HG02588 (cell line): Measurements from ENCODE around the gene RCN2.
A peak's percentile ranks its signal among the peaks of the same experiment; 100 is the strongest.
"Not testable (repeated sequence)": the region's sequence is repeated elsewhere in the genome, so short reads cannot be mapped to it uniquely, and the experiment has no call there.

ENCODE experiments used
- ATAC-seq: cut with Tn5 transposase; IDR thresholded peaks from one replicate; pipeline ENCODE4 v1.9.1; 2021; ENCODE audit warnings: mild to moderate bottlenecking, moderate library complexity; ENCODE audit not compliant: unreplicated experiment

The RCN2 gene, protein sequence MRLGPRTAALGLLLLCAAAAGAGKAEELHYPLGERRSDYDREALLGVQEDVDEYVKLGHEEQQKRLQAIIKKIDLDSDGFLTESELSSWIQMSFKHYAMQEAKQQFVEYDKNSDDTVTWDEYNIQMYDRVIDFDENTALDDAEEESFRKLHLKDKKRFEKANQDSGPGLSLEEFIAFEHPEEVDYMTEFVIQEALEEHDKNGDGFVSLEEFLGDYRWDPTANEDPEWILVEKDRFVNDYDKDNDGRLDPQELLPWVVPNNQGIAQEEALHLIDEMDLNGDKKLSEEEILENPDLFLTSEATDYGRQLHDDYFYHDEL

DNA sequence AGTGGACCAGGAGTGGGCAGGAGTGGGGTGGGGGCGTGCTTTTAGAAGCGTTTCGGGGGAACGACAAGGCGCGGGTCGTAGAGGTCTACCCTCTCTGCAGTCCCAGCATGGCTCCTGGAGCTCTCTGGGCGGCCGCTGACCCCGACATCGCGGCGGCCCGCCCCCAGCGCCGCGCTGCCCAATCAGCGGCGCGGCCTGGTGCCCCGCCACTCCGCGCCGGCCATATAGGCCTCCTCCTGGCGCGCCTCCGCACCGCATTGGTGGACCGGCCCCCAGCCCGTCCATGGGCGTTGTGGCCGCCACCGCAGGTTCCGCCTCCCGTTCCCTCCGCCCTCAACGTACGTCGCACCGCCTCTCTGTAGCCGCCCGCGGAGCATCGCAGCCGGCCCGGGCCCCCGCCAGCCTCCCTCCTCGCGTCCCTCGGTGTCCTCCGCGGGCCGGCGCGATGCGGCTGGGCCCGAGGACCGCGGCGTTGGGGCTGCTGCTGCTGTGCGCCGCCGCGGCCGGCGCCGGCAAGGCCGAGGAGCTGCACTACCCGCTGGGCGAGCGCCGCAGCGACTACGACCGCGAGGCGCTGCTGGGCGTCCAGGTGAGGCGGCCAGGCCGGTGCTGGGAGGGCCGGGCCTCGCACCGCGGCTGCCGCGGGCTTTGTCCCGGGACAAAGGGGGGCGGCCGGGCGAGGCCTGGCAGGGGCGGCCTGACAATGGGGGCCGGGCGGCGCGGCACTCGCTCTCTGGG lies at the start of gene RCN2:
TSS of gene RCN2 (plus strand) at position 353 of the 738 bp plus-strand sequence. CDS start at position 446, 93 bp downstream.
- ATAC-seq = peak; percentile 98

DNA sequence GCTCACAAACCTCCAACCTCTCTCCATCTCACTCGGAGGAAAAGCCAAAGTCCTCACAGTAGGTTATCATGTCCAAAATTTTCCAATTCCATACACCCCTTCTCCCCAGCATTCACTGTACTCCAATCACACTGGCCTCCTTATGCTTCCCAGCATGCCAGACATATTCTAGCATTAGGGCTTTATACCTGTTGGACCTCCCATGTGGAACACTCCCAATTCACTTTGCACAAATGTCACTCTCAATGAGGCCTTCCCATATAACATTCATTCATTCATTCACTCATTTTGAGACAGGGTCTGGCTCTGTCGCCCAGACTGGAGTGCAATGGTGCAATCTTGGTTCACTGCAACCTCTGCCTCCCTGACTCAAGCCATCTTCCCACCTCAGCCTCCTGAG lies 46.3 kb upstream of the RCN2 start:
- no peak for ATAC-seq

DNA sequence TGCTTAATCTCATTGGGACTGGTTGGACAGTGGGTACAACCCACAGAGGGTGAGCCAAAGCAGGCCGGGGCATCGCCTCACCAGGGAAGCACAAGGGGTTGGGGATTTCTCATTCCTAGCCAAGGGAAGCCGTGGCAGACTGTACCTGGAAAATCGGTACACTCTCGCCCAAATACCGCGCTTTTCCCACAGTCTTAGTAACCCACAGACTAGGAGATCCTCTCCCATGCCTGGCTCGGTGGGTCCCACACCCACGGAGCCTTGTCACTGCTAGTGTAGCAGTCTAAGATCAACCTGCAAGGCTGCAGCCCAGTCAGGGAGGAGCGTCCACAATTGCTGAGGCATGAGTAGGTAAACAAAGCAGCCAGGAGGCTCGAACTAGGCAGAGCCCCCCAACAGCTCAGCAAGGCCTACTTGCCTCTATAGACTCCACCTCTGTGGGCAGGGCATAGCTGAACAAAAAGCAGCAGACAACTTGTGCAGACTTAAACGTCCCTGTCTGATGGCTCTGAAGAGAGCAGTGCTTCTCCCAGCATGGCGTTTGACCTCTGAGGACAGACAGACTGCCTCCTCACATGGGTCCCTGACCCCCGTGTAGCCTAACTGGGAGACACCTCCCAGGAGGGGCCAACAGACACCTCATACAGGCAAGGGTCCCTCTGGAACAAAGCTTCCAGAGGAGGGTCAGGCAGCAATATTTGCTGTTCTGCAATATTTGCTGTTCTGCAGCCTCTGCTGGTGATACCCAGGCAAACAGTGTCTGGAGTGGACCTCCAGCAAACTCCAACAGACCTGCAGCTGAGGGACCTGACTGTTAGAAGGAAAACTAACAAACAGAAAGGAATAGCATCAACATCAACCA lies 44.0 kb upstream of the RCN2 start:
- ATAC-seq = not testable (repeated sequence)

DNA sequence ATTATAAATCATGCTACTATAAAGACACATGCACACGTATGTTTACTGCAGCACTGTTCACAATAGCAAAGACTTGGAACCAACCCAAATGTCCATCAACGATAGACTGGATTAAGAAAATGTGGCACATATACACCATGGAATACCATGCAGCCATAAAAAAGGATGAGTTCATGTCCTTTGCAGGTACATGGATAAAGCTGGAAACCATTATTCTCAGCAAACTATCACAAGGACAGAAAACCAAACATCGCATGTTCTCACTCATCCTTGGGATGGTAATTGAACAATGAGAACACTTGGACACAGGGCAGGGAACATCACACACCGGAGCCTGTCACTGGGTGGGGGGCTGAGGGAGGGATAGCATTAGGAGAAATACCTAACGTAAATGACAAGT lies 38.7 kb upstream of the RCN2 start:
- not testable (repeated sequence) for ATAC-seq

DNA sequence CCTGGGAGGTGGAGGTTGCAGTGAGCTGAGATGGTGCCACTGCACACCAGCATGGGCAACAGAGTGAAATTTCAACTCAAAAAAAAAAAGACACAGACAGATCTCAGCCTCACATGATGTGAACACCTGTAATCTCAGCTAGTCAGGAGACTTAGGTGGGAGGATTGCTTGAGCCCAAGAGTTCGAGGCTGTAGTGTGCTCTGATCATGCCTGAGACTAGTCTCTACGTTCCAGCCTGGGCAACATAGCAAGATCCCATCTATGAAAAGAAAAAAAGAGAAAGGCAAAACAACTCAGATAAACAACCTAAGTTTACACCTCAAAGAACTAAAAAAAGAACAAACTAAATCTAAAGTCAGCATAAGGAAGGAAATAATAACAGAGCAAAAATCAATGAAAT lies 37.4 kb upstream of the RCN2 start:
- ATAC-seq = no peak

DNA sequence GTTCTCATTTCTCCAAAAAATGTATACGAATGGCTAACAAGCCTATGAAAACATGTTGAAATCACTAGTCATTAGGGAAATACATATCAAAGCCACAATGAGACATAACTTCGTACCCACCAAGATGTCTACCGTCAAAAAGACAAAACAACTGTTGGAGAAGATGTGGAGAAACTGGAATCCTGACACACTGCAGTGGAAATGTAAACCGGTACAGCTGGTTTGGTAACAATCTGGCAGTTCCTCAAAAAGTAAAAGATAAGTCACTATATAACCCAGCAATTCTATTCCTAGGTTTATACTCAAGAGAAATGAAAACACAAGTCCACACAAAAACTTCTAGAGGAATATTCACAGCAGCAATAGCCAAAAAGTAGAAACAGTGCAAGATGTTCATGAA lies 33.4 kb upstream of the RCN2 start:
- ATAC-seq = no peak

DNA sequence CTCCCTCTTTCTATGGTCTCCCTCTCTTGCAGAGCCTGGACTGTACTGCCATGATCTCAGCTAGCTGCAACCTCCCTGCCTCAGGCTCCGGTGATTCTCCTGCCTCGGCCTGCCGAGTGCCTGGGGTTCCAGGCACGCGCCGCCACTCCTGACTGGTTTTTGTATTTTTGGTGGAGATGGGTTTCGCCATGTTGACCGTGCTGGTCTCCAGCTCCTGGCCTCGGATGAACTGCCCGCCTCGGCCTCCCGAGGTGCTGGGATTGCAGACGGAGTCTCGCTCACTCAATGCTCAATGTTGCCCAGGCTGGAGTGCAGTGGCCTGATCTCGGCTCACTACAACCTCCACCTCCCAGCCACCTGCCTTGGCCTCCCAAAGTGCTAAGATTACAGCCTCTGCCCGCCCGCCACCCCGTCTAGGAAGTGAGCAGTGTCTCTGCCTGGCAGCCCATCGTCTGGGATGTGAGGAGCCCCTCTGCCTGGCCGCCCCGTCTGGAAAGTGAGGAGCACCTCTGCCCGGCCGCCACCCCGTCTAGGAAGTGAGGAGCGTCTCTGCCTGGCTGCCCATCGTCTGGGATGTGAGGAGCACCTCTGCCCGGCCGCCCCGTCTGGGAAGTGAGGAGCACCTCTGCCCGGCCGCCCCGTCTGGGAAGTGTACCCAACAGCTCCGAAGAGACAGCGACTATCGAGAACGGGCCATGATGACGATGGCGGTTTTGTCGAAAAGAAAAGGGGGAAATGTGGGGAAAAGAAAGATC lies 32.2 kb upstream of the RCN2 start:
- ATAC-seq = not testable (repeated sequence)

DNA sequence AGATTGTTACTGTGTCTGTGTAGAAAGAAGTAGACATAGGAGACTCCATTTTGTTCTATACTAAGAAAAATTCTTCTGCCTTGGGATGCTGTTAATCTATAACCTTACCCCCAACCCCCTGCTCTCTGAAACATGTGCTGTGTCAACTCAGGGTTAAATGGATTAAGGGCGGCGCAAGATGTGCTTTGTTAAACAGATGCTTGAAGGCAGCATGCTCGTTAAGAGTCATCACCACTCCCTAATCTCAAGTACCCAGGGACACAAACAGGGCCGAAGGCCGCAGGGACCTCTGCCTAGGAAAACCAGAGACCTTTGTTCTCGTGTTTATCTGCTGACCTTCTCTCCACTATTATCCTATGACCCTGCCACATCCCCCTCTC lies 31.6 kb upstream of the RCN2 start:
- ATAC-seq = not testable (repeated sequence)

DNA sequence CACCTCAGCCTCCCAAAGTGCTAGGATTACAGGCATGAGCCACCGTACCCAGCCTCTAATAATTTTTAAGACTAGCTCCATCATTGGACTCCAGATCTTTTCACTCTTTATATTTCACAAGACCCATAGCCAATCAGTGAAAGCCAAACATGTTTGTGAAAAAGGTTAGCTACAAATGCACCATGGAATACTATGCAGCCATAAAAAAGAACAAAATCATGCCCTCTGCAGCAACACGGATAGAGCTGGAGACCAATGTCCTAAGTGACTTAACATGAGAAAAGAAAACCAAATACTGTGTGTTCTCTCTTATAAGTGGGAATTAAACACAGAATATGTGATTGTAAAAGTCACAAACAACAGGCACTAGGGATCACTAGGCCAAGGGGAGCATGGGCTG lies 29.6 kb upstream of the RCN2 start:
- no peak for ATAC-seq

DNA sequence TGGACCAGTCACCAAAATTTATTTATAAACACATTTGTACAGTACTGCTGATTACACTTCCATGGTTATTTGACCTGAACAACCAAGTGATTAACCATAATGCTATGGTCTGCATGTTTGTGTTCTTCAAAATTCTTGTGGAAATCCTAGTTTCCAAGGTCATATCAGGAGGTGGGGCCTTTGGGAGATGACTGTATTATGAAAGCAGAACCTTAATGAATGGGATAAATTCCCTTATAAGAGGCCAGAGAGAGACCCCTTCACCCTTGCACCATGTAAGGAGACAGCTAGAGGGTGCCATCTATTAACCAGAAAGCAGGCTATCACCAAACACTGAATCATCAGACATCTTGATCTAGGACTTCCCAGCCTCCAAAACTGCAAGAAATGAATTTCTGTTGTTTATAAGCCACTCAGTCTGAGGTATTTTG lies 28.3 kb upstream of the RCN2 start:
- no peak for ATAC-seq

DNA sequence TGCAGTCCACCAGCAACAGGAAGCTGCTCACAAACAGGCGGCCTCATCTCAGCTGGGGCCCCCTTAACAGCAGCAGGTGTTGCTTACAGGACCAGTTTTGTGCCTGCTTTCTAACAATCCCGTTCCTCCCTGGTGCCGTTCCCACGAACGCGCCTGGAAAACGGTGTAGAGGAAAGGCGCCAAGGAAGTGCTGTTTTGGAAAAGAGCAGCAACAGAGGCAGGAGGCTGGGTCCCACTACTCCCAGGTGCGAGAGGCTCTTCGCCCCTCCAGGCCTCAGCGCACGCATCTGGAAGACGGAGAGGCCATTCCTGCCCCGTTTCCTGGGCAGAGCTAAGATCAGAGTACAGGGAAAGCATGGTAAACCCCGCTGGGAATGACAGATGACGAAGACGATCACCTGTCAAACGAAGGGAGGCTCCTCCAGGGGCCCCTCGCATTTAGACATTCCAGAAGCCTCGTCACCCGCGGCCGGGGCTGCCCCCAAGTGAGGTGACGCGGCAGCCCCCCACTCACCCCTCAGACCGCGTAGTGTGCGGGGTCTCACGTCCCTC lies 27.0 kb upstream of the RCN2 start:
- no peak for ATAC-seq

DNA sequence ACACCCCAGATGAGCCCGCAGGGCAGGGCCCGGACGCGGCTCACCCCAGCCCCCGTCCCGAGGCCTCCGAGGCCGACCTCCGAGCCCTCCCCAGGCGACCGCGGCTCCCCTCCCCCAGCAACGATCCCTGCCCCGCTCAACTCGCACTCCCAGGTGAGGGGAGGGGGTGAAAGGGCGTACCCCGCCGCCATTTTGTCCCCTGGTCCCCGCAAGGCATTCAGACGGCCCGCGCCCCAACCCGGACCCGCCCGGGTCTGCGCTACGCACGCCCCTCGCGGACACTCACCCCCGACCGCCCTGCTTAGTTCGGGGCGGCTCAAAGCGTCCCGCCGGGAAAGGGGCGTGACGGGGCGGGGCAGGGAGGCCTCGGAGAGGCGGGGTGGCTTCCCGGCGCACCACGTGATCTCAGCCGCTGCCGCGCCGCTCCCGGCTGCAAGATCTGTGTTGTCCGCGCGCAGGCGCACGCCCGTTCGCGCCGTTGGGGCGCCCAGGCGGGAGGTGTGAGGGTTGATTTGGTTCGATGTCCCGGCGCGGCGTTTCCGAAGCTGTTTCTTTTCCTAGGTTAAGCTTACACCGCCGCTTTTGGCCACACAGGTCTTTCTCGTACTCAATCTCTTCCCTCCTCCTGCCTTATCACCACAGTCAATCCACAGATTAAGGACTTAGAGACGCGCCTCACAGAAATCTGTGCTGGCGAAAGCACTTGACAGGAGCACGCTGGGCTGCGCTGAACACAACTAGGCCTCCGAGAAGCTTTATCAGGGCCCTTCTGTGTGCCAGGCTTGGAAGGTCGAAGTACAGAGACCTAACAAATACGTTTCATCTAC lies 26.3 kb upstream of the RCN2 start, which contains the start of gene SCAPER:
TSS of gene SCAPER (minus strand) at position 328 of the 827 bp plus-strand sequence. CDS start 21,523 bp downstream, outside the sequence.
- peak; percentile 75 for ATAC-seq

DNA sequence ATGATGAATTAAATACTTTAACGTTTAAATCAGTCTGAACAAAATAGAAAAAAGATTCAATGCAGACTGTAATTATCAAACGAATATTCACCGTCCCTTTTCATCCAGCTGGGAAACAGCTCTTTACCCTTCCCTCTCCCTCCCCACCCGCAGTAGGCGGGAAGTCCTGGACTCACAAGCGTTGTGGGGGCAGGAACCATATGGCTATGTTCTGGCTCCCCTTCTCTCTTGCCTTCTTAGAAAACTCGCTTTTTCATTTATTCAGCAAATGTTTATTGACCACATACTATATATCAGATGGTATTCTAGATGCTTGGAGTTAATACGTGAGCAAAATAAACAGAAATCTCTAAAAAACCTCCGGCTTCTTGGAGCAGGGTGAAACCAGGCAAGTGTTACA lies 25.7 kb upstream of the RCN2 start:
- no peak for ATAC-seq

DNA sequence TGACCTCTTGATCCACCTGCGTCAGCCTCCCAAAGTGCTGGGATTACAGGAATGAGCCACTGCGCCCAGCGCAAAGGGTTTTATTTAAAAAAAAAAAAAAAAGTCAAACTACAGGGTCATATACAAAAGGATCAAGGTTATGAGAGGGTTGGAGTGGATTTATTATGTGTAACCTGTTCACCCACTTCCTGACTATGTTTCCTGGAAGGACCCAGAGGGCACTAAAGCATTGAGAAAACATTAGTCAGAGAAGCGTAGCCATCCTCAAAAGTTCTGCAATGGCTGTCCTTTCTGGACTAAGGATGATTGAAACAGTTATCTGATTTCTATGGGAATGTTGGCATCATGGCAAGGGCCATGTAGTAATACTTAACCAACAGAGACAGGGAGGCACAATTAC lies 19.1 kb upstream of the RCN2 start:
- ATAC-seq = no peak

DNA sequence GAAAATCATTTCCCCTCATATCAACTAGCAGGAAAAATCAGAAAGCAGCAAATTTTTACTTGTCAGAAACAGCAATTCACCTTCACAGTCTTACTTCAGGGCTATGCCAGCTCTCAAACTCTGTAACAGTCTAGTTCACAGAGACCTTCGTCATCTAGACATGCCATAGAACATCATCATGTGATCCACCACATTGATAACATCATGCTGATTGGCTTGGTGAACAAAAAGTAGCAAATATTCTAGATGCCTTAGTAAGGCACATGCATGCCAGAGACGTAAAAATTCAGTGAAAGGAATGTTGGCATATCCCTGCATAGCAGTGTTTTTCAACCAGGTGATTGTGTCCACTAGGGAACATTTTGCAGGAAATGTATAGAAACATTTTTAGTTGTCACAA lies 17.8 kb upstream of the RCN2 start:
- no peak for ATAC-seq

DNA sequence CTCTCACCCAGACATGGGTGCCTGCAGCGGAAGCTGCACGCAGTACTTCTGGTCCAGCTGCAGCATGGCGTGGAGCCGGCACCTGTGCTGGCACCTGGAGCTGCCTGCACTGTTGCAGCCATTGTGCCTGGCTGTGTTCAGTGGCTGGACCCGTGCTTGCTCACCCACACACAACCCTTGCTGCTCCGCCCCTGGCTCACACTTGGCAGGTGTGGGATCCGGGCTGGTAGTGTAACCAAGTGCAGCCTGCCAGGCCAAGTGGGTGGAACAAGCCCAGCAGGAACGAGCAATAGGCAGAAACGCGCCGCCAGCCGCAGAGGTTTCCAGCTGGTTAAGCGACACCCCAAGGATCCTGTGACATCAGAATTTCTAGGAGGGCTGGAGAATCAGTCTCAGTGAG lies 15.2 kb upstream of the RCN2 start:
- ATAC-seq = no peak

DNA sequence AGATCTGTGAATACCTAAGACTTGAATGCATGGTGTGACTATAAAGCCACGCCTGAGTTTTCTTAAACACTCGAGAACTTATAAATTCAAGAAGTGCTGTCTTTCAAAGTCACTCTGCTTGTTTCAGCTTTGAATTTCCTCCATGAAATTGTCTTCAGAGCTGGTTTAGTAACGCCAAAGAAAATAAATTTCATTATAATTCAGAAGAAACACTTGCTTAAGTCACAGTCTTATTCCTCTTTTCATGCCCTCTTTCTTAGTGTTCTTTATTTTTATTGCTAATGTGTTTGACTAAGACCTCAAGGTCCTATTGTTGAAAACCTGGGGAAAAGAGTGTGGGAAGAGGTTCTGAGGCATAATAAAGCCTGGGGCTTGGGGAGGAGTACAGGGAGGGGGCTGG lies 3.3 kb upstream of the RCN2 start:
- ATAC-seq = no peak

DNA sequence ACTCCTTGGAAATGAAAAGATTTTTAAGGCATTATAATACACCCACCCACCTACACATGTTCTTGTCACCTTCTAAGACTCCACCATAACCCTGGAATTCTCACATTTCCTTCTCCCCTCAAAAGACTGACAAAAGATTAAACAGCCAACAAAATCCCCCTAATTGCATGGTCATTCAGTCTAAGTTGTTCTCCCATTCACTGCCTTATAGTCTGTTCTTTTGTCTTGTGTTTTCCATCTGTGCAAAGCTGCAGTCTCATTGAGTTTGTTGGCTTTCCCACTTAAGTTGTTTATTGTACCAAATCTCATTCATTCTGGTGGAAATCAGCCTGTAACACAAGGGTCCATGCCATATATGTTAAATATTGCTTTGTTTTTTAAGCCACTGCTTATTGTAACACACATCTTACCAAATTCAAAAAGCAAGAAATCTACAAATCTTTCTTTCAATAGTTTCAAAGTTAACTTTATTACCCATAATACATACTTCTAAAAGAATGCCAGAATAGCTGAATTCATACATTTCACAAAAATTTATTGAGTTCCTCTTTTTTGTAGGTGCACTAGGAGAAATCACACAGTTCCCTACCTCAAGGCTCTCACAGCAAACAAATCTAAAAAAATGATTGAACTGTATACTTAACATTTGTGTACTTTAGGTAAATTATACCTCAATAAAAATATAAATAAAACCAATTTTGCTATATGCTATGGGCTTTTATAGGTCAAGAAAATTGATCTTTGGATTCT lies 2.4 kb upstream of the RCN2 start:
- ATAC-seq = no peak
